ENCODE measurements around the gene RIMS3.

DNA sequence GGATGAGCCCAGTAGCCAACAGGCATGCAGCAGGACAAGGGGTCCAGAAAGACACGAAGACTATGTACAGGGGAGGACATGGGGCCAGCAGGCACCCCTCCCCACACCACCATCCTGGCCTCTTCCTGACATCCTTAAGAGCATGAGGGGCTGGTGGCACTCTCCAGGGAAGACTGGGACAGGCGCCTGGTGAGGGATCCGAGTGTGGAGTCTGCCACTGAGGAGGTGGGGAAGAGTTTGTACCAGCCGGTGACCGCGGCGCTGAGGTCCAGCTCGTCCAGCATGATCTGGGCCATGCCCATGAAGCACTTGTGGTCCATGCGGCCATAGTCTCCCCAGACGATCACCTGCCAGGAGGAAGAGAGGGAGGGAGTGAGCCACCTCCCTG lies 39.1 kb downstream of the RIMS3 start:
- TF ChIP-seq, protein P1, sequence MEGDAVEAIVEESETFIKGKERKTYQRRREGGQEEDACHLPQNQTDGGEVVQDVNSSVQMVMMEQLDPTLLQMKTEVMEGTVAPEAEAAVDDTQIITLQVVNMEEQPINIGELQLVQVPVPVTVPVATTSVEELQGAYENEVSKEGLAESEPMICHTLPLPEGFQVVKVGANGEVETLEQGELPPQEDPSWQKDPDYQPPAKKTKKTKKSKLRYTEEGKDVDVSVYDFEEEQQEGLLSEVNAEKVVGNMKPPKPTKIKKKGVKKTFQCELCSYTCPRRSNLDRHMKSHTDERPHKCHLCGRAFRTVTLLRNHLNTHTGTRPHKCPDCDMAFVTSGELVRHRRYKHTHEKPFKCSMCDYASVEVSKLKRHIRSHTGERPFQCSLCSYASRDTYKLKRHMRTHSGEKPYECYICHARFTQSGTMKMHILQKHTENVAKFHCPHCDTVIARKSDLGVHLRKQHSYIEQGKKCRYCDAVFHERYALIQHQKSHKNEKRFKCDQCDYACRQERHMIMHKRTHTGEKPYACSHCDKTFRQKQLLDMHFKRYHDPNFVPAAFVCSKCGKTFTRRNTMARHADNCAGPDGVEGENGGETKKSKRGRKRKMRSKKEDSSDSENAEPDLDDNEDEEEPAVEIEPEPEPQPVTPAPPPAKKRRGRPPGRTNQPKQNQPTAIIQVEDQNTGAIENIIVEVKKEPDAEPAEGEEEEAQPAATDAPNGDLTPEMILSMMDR (IDR thresholded peaks at IDR 0.05; ENCODE audit: low read depth, low read length): no peak
- no peak for TF ChIP-seq EZH2phosphoT487 (IDR thresholded peaks at IDR 0.05; ENCODE audit: low read depth)
